Gastroesophageal sphincter (tissue), 3 donors: ENCODE measurements around the gene MAST3.

Experiments used
- EP300 ChIP-seq: sonication (generic); formaldehyde crosslinking; IDR thresholded peaks from one replicate; pipeline ENCODE4 v1.6.1; 2017; ENCODE audit warnings: antibody characterized with exemption, mild to moderate bottlenecking
- POLR2A ChIP-seq, 2 donors: fragments of 450-650 bp; IDR thresholded peaks; one replicate each; pipeline ENCODE4 v1.6.1; 2017; ENCODE audit warnings: antibody characterized with exemption in 2 of 2, mild to moderate bottlenecking in 2 of 2, moderate library complexity in 1 of 2
- POLR2AphosphoS5 ChIP-seq: sonication (generic); formaldehyde crosslinking; IDR thresholded peaks from one replicate; pipeline ENCODE4 v1.6.1; 2017; ENCODE audit warnings: antibody characterized with exemption
- TF ChIP-seq, protein P1 (sequence below), 4 experiments: fragments of 200-600 bp in 2 of 4; fragments of 450-650 bp in 2 of 4; sonication (generic) in 1 of 4; IDR thresholded peaks; one replicate each; pipeline ENCODE4 v1.5.1; 2017 to 2019; ENCODE audit warnings: antibody characterized with exemption in 4 of 4, mild to moderate bottlenecking in 2 of 4, moderate library complexity in 2 of 4

DNA sequence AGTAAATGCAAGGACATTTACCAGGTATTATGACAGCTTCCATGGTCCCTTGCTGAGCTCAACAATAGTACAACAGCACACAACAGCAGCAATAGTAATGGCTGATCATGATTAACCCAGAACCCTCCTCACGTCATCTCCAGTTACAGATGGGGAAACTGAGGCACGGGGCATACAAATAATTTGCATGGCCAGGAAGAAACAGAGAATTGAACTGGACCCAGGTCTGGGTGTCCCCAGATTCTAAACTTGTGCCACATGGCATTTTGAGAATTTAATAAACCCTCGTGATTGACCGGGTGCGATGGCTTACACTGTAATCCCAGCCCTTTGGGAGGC, 7.2 kb downstream of the MAST3 start:
- TF ChIP-seq, protein P1, sequence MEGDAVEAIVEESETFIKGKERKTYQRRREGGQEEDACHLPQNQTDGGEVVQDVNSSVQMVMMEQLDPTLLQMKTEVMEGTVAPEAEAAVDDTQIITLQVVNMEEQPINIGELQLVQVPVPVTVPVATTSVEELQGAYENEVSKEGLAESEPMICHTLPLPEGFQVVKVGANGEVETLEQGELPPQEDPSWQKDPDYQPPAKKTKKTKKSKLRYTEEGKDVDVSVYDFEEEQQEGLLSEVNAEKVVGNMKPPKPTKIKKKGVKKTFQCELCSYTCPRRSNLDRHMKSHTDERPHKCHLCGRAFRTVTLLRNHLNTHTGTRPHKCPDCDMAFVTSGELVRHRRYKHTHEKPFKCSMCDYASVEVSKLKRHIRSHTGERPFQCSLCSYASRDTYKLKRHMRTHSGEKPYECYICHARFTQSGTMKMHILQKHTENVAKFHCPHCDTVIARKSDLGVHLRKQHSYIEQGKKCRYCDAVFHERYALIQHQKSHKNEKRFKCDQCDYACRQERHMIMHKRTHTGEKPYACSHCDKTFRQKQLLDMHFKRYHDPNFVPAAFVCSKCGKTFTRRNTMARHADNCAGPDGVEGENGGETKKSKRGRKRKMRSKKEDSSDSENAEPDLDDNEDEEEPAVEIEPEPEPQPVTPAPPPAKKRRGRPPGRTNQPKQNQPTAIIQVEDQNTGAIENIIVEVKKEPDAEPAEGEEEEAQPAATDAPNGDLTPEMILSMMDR (IDR thresholded peaks at IDR 0.05) = no peak
- TF ChIP-seq POLR2AphosphoS5 (no peak), EP300 (no peak), POLR2A (IDR thresholded peaks at IDR 0.05) (no peak)
